Measurements from ENCODE around the gene BTBD9. TPM values are rescaled to one million over a fixed set of nuclear protein-coding genes. Genes with fewer than 3 reads are reported as not detected.

Gene BTBD9
- total and polyA plus RNA-seq, 2 of the 13 experiments (the other 11 are each of a cell fraction or from before 2014, with no cell fraction given) = 1.2 to 3.0 TPM

DNA sequence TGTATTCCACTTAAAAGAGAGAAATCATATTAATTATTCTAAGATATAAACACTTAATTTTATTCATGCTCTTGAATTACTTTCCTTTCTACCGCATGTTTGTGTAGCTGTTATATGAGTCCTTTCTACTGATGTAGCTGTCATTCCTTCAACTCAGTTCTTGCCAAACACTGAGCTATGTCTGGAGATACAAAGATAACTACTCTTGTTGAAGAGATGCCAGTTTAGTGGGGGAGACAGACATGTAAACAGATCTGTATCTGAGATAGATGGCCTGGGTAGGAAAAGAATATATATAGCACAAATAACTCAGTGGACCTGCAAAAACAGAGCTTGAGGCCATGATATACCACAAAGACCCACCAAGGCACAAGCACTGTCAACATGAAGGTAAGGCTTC lies 157.3 kb downstream of the BTBD9 start:
- H3K9me3 ChIP-seq (ENCODE audit: low read length) = no peaks in the 10 kb centered on the region
- FAIRE-seq (no peak), ATAC-seq (no peak), DNase-seq (ENCODE audit: low spot score) (no peak)
- no peak overlapping the region for H3K9ac ChIP-seq (ENCODE audit: insufficient read depth, low read depth, low read length)
- ChIA-PET CTCF (ENCODE audit: low intra/inter-chr PET ratio, low total read pairs) (no interaction called here), POLR2A (no interaction called here)
- WGBS (ENCODE audit: low lambda C conversion rate) = 31% methylated on average over 1 of the region's 1 CpG
- H3K79me2 ChIP-seq (ENCODE audit: insufficient read depth, low read length) = no peaks in the 10 kb centered on the region
- intact Hi-C loops (cut with micrococcal nuclease; ENCODE audit: unreplicated experiment) (no loop called here), in situ Hi-C loops (cut with HindIII; ENCODE audit: extremely low pct_ligation_motif_present, low pct_unique_long_range_greater_than_20kb) (loop anchor here (25.0 kb wide), 1 partner anchor 745 kb away; no protein-coding TSS in a partner anchor)
- H3K27me3 ChIP-seq (ENCODE audit: control insufficient read depth in 1 of 2, insufficient read depth in 2 of 2, low read length in 2 of 2) = no peaks in the 10 kb centered on the region
- H3K4me1 ChIP-seq (ENCODE audit: insufficient read depth, low read length) = no peaks in the 10 kb centered on the region
- no peak overlapping the region for H2AFZ ChIP-seq (ENCODE audit: low read length)
- TF ChIP-seq, protein P1, sequence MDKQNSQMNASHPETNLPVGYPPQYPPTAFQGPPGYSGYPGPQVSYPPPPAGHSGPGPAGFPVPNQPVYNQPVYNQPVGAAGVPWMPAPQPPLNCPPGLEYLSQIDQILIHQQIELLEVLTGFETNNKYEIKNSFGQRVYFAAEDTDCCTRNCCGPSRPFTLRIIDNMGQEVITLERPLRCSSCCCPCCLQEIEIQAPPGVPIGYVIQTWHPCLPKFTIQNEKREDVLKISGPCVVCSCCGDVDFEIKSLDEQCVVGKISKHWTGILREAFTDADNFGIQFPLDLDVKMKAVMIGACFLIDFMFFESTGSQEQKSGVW (CRISPR knock-in tag; IDR thresholded peaks at IDR 0.05; ENCODE audit: borderline replicate concordance) = no peak
- TF ChIP-seq, protein P2, sequence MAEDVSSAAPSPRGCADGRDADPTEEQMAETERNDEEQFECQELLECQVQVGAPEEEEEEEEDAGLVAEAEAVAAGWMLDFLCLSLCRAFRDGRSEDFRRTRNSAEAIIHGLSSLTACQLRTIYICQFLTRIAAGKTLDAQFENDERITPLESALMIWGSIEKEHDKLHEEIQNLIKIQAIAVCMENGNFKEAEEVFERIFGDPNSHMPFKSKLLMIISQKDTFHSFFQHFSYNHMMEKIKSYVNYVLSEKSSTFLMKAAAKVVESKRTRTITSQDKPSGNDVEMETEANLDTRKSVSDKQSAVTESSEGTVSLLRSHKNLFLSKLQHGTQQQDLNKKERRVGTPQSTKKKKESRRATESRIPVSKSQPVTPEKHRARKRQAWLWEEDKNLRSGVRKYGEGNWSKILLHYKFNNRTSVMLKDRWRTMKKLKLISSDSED (CRISPR knock-in tag; IDR thresholded peaks at IDR 0.05) = no peak
- no peak for TF ChIP-seq HMG20A (CRISPR knock-in tag; IDR thresholded peaks at IDR 0.05; ENCODE audit: borderline replicate concordance)
- TF ChIP-seq NFYC (CRISPR knock-in tag; IDR thresholded peaks at IDR 0.05) = no peak
- TF ChIP-seq ZNF546 (CRISPR knock-in tag; conservative IDR thresholded peaks at IDR 0.05) = no peak
- TF ChIP-seq PLRG1 (conservative IDR thresholded peaks at IDR 0.05) = no peak
- TF ChIP-seq XBP1 (CRISPR knock-in tag; IDR thresholded peaks at IDR 0.05) = no peak
- TF ChIP-seq SATB2 (CRISPR knock-in tag; IDR thresholded peaks at IDR 0.05) = no peak
- TF ChIP-seq CREB1 (IDR thresholded peaks at IDR 0.05) = no peak
- no peak for TF ChIP-seq CREB1 (CRISPR knock-in tag; IDR thresholded peaks at IDR 0.05)
- TF ChIP-seq KMT2A (CRISPR knock-in tag; IDR thresholded peaks at IDR 0.05) = no peak
- no peaks in the 10 kb centered on the region for H4K20me1 ChIP-seq (ENCODE audit: insufficient read depth, low read length)
- BruUV-seq (replicated peaks) = no TSS peak
- no peak overlapping the region for H3K4me3 ChIP-seq (replicated peaks in 1 of 3; ENCODE audit: insufficient read depth in 1 of 3, low read depth in 2 of 3, low read length in 3 of 3)
- no peak overlapping the region for H3K4me2 ChIP-seq (ENCODE audit: low read depth, low read length)
- H3K36me3 ChIP-seq (replicated peaks in 1 of 2; ENCODE audit: control insufficient read depth in 1 of 2, insufficient read depth in 2 of 2, low read length in 2 of 2) = no peaks in the 10 kb centered on the region
- no peak overlapping the region for H3K27ac ChIP-seq (ENCODE audit: extremely low read length, insufficient read depth, low read length)
